PC-3 (cell line): ENCODE data around the gene CARD10. TPM values are rescaled to one million over a fixed set of nuclear protein-coding genes. Genes with fewer than 3 reads are reported as not detected.

ENCODE experiments used
- ATAC-seq: fragments of 200-7000 bp; cut with Tn5 transposase; 2 replicates; pipeline ENCODE4 v1.9.1; 2020; ENCODE audit warnings: mild to moderate bottlenecking, moderate library complexity
- BruUV-seq: library from RNA; stranded (reverse); fragments of 400-500 nt; replicated peaks from 2 replicates; lab custom pipeline; 2021; lab: Mats Ljungman, UMichigan
- CTCF ChIA-PET: fragments of 300-600 bp; sonication (Branson Sonifier 250); formaldehyde crosslinking; loops from one replicate; lab custom pipeline; 2022; ENCODE audit warnings: antibody characterized with exemption; lab: Charles Lee
- POLR2A ChIA-PET: fragments of 300-600 bp; sonication (Branson Sonifier 250); formaldehyde crosslinking; loops from one replicate; lab custom pipeline; 2022; ENCODE audit warnings: antibody characterized with exemption; ENCODE audit not compliant: unreplicated experiment; lab: Charles Lee
- DNase-seq: peaks from one replicate; pipeline ENCODE4 v3.0.0-alpha.2; 2015
- H2AFZ ChIP-seq: fragments of 300-600 bp; sonication (generic); 2 replicates; pipeline ENCODE4 v1.6.0; 2016; ENCODE audit warnings: antibody characterized with exemption, low read length
- H3F3A ChIP-seq: fragments of 300-600 bp; sonication (generic); one replicate; pipeline ENCODE4 v1.6.0; 2017; ENCODE audit warnings: antibody characterized with exemption, low read length, control low read depth, mild to moderate bottlenecking; ENCODE audit not compliant: unreplicated experiment
- H3K27ac ChIP-seq: fragments of 300-600 bp; sonication (generic); 2 replicates; pipeline ENCODE4 v1.5.1; 2016; ENCODE audit warnings: mild to moderate bottlenecking, low read length
- H3K27me3 ChIP-seq: fragments of 300-600 bp; sonication (generic); 2 replicates; pipeline ENCODE4 v1.6.1; 2016; ENCODE audit warnings: low read length, mixed read lengths
- H3K36me3 ChIP-seq: fragments of 300-600 bp; sonication (generic); 2 replicates; pipeline ENCODE4 v1.6.1; 2016; ENCODE audit warnings: low read depth, mixed run types, low read length, mixed read lengths
- H3K4me1 ChIP-seq: fragments of 300-600 bp; sonication (generic); 2 replicates; pipeline ENCODE4 v1.5.1; 2016; ENCODE audit warnings: low read length; ENCODE audit not compliant: insufficient read depth
- H3K4me2 ChIP-seq: fragments of 300-600 bp; sonication (generic); 2 replicates; pipeline ENCODE4 v1.6.0; 2016; ENCODE audit warnings: low read length
- H3K4me3 ChIP-seq: fragments of 300-600 bp; sonication (generic); 2 replicates; pipeline ENCODE4 v1.5.1; 2016; ENCODE audit warnings: mild to moderate bottlenecking, low read length, mixed read lengths
- H3K79me2 ChIP-seq: fragments of 300-600 bp; sonication (generic); 2 replicates; pipeline ENCODE4 v1.6.1; 2017; ENCODE audit warnings: low read length, mixed read lengths
- H3K9ac ChIP-seq: fragments of 300-600 bp; sonication (generic); 2 replicates; pipeline ENCODE4 v1.6.0; 2016; ENCODE audit warnings: mild to moderate bottlenecking, low read length
- H3K9me2 ChIP-seq: fragments of 300-600 bp; sonication (generic); replicated peaks from 2 replicates; pipeline ENCODE4 v1.6.1; 2016; ENCODE audit warnings: mixed run types, low read length, mixed read lengths
- H3K9me3 ChIP-seq: fragments of 300-600 bp; sonication (generic); 2 replicates; pipeline ENCODE4 v1.6.1; 2016; ENCODE audit warnings: low read length, mixed read lengths
- H4K20me1 ChIP-seq: fragments of 300-600 bp; sonication (generic); 2 replicates; pipeline ENCODE4 v1.6.1; 2016; ENCODE audit warnings: low read length, mixed read lengths
- CTCF ChIP-seq: fragments of 300-600 bp; sonication (generic); conservative IDR thresholded peaks from 2 replicates; pipeline ENCODE4 v1.5.1; 2017; ENCODE audit warnings: antibody characterized with exemption, low read depth, mild to moderate bottlenecking, low read length
- EZH2 ChIP-seq: fragments of 300-600 bp; sonication (generic); IDR thresholded peaks from one replicate; pipeline ENCODE4 v1.6.1; 2017; ENCODE audit warnings: antibody characterized with exemption, mild to moderate bottlenecking, low read length; ENCODE audit not compliant: unreplicated experiment
- EZH2phosphoT487 ChIP-seq: fragments of 300-600 bp; sonication (generic); IDR thresholded peaks from 2 replicates; pipeline ENCODE4 v1.6.1; 2018; ENCODE audit warnings: mild to moderate bottlenecking, antibody characterized with exemption, low read length, borderline replicate concordance
- intact Hi-C: fragments of 100-400 bp; cut with micrococcal nuclease; formaldehyde crosslinking; loops from 2 replicates; pipeline ENCODE4 v1.9.0; 2023
- total RNA-seq: library from RNA; depleted of rRNA; stranded (reverse); fragments of >200 nt; gene quantifications from 2 replicates; pipeline ENCODE4 v1.2.3, GENCODE V29; 2014

Gene CARD10
- total RNA-seq, 1 experiment from 2014 or later: 20.7 TPM

- Histone ChIP-seq H3K27ac (no peak overlapping the region), H3K36me3 (no peaks in the 10 kb centered on the region; the same call in none of the 2 replicates), H3K4me1 (peaks cover 20% of the 10 kb centered on the region), H3K4me3 (no peak overlapping the region), H3K9ac (no peak overlapping the region), H3K9me3 (no peaks in the 10 kb centered on the region), H4K20me1 (no peaks in the 10 kb centered on the region), H3F3A (no peaks in the 10 kb centered on the region), H3K9me2 (no peaks in the 10 kb centered on the region), H2AFZ (no peak overlapping the region), H3K79me2 (0 out of 2 replicates have a peak, but pooled peaks cover 6% of the 10 kb centered on the region), H3K4me2 (no peak overlapping the region), H3K27me3 (no peaks in the 10 kb centered on the region)
- TF ChIP-seq EZH2phosphoT487 (no peak), EZH2 (no peak), CTCF (no peak)
- POLR2A ChIA-PET: no interaction called here
- DNase-seq (no peak), ATAC-seq (no peak)
- BruUV-seq: no TSS peak
- intact Hi-C loops: no loop called here
- CTCF ChIA-PET: no interaction called here
These were observed 9.1 kb downstream of the CARD10 start for GRCh38 chr22:37510091-37510490.

GRCh38 chr22:37509059-37509860 lies 10.0 kb downstream of the CARD10 start:
- H3K9ac ChIP-seq: no peak overlapping the region
- H3K9me3 ChIP-seq: no peaks in the 10 kb centered on the region
- TF ChIP-seq CTCF: no peak
- TF ChIP-seq EZH2: no peak
- TF ChIP-seq EZH2phosphoT487: no peak
- no peaks in the 10 kb centered on the region for H4K20me1 ChIP-seq
- 0 out of 2 replicates have a peak, but pooled peaks cover 6% of the 10 kb centered on the region for H3K79me2 ChIP-seq
- H2AFZ ChIP-seq: no peak overlapping the region
- ATAC-seq (no peak), DNase-seq (no peak)
- H3K9me2 ChIP-seq: no peaks in the 10 kb centered on the region
- H3F3A ChIP-seq: no peaks in the 10 kb centered on the region
- H3K36me3 ChIP-seq: no peaks in the 10 kb centered on the region; the same call in none of the 2 replicates
- H3K27me3 ChIP-seq: no peaks in the 10 kb centered on the region
- peaks cover 20% of the 10 kb centered on the region for H3K4me1 ChIP-seq
- intact Hi-C loops: no loop called here
- H3K27ac ChIP-seq: no peak overlapping the region
- POLR2A ChIA-PET: no interaction called here
- H3K4me3 ChIP-seq: no peak overlapping the region
- H3K4me2 ChIP-seq: no peak overlapping the region
- BruUV-seq: no TSS peak
- CTCF ChIA-PET: no interaction called here

- no peak overlapping the region for H3K4me3 ChIP-seq
- no peaks in the 10 kb centered on the region for H3K9me3 ChIP-seq
- H3K4me2 ChIP-seq: no peak overlapping the region
- no peak overlapping the region for H3K27ac ChIP-seq
- 0 out of 2 replicates have a peak, but pooled peaks cover 6% of the 10 kb centered on the region for H3K79me2 ChIP-seq
- ATAC-seq (no peak), DNase-seq (no peak)
- H3K9ac ChIP-seq: no peak overlapping the region
- ChIA-PET CTCF (no interaction called here), POLR2A (no interaction called here)
- H2AFZ ChIP-seq: no peak overlapping the region
- H3K4me1 ChIP-seq: peaks cover 19% of the 10 kb centered on the region
- no peaks in the 10 kb centered on the region for H3F3A ChIP-seq
- no peaks in the 10 kb centered on the region for H4K20me1 ChIP-seq
- no peaks in the 10 kb centered on the region; the same call in none of the 2 replicates for H3K36me3 ChIP-seq
- no peaks in the 10 kb centered on the region for H3K9me2 ChIP-seq
- no TSS peak for BruUV-seq
- H3K27me3 ChIP-seq: no peaks in the 10 kb centered on the region
- TF ChIP-seq EZH2phosphoT487: no peak
- no peak for TF ChIP-seq EZH2
- TF ChIP-seq CTCF: no peak
- intact Hi-C loops: no loop called here
These were observed 10.7 kb downstream of the CARD10 start for GRCh38 chr22:37508431-37508992.
